Measurements from ENCODE around the gene GAB3.

DNA sequence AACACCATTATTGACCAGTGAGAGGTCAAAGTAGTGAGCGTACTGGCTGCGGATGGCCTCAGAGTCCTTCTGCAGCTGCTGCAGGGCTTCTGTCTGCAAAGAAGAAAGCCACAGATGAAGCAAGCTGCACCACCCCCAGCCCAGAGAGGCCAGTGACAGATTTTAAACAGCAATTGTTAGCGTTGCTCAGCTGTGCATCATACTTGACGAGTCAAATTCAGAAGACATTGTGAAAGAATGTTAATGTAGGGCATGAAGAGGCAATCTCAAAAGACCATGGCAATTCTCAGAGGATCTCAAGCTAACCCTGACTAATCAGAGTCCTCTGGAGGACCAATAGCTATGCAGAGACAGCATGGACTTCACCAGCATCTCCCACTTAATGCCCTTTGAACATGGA lies 28.4 kb upstream of the GAB3 start:
- TF ChIP-seq CTCF (IDR thresholded peaks at IDR 0.05 in 2 of 3, conservative IDR thresholded peaks at IDR 0.05 in 1 of 3; ENCODE audit: borderline replicate concordance in 1 of 3, insufficient read depth in 1 of 3, low read depth in 2 of 3, low read length in 2 of 3) (no peak), FOSL1 (IDR thresholded peaks at IDR 0.05; ENCODE audit: low read depth) (no peak), POLR2AphosphoS5 (IDR thresholded peaks at IDR 0.05; ENCODE audit: low read depth, low read length) (no peak)

Data from HCT116 (cell line).